ENCODE data around the gene TUBGCP6.

The TUBGCP6 gene

DNA sequence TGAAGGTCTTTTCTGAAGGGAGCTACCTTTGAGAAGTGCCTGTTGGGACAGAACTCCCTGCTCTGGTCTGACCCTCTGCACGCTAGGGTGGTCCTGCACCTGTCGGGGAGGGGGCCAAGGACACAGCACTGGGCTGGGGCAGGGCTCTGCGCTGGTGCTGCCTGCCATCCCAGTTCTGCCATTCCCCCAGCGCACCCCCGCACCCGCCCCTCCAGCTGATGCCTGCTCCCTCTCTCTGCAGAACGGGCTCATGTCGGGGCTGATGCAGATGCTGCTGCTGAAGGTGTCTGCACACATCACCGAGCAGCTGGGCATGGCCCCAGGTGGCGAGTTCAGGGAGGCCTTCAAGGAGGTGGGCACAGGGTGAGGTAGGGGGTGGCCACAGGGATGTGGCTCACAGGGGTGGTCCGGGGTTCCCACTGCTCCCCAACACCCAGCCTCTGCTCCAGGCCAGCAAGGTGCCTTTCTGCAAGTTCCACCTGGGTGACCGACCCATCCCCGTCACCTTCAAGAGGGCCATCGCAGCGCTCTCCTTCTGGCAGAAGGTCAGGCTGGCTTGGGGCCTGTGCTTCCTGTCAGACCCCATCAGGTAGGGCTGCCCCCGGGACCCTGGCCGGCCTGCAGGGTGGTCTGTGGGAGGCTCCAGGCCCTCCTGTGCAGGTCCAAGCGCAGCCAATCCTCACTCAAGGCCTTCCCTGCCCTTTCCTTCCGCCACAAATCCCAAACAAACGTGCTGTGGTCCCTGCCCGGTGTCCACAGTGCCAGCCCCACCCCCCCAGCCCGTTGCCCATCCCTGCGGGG, 47.6 kb downstream of the TUBGCP6 start:
- DNase-seq (ENCODE audit: low read depth, low spot score): no peak

DNA sequence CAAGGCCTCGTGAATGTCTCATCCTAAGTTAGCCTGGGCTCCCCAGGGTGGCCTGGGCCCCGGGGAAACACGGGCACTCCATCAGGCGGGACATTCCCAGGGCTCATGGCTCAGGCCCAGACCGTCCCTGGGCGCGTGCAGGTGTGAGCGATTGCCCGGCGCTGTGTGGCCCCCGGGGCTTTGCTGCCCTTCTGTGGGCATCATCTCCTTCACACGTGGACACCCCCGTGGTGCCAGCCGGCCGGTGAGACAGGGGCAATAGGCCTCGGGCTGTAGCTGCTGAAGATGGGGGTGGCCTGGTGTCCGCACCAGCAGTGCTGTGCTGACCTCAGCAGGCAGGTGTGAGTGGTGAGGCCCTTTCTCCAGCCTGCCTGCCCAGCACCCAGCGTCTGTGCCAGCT, 48.6 kb downstream of the TUBGCP6 start:
- DNase-seq (ENCODE audit: low read depth, low spot score): no peak

DNA sequence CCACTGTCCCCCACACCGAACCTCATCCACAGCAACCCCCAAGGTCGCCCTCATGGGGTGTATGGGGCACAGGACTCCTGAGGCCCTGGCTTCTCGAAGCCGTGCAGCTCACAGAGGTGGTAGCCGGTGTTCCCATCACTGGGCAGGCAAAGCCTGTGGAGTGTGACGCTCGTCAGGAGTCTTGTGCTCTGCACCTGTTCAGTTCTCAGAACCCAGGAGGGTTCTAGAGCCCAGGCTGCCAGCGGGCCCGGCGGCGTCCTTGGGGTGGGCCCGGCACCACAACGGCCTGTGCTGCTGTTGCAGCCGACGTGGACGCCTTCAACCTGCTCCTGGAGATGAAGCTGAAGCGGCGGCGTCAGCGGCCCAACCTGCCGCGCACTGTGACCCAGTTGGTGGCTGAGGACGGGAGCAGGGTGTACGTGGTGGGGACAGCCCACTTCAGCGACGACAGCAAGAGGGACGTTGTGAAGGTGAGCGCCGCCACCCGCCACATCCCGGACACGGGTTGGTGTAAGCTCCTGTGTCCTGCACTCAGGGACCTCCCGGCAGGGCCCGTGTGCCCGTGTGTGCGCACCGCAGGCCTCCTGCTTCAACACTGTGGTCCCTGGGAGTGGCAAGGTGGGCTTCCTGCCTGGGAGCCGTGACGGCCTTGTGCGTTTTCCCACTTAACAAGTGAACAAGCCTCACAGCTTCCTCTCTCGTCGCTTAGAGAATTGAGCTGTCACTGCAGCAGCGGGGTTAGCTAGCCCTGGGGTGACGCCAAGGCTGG, 50.6 kb downstream of the TUBGCP6 start:
- DNase-seq (ENCODE audit: low read depth, low spot score): no peak

DNA sequence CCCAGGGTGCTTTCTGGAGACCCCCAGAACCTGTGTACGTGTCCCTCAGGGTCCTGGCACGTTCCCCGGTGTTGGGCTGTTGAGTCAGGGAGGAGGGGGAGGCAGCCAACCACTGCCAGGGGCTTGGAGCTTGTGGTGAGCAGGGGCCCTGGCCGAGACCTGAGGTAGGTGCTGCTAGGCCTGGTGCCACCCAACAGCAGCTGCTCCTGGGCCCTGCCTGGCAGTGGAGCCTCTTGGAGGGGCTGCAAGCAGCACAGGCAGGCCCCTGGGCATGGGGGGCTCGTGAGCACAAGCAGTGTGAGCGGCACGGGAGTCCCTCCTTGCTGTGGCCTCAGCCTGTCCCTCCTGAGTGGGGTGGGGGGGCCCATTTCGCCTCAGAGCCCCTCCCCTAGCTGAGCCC, 51.2 kb downstream of the TUBGCP6 start:
- DNase-seq (ENCODE audit: low read depth, low spot score): no peak

DNA sequence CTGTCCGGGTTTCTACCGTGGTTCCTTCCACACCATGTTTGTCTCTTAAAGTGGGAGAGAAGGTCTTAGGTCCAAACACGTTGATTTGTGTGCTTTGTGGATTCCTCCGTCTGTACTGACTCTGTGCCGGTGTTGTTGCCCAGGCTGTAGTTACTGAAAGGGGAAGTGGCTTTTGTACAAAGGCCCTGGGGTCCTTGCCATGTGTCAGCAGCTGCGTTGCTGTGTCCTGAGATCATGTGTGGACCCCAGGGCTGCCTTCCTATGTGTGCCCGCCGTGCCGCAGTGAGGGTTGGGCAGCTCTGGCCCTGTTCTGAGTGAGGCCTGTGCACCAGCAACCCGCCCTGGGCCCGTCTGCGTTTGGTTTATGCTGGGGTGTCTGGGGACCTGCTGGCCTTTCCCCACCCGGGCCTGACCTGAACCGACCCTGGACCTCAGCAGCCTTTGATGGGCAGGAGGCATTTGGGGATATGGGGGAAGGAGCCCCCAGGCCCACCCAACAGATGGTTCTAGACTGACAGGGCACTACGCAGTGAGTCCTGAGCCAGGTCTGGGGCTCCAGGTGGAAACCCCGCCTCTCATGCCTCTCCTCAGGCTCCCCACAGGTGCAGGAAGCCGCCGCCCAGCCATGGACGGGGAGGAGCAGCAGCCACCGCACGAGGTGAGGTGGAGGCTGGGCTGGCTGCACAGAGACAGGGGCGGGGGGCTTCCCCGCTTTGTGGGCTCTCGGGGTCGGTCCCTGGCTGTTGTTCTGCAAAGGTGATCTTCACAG, 52.2 kb downstream of the TUBGCP6 start:
- DNase-seq (ENCODE audit: low read depth, low spot score): no peak

DNA sequence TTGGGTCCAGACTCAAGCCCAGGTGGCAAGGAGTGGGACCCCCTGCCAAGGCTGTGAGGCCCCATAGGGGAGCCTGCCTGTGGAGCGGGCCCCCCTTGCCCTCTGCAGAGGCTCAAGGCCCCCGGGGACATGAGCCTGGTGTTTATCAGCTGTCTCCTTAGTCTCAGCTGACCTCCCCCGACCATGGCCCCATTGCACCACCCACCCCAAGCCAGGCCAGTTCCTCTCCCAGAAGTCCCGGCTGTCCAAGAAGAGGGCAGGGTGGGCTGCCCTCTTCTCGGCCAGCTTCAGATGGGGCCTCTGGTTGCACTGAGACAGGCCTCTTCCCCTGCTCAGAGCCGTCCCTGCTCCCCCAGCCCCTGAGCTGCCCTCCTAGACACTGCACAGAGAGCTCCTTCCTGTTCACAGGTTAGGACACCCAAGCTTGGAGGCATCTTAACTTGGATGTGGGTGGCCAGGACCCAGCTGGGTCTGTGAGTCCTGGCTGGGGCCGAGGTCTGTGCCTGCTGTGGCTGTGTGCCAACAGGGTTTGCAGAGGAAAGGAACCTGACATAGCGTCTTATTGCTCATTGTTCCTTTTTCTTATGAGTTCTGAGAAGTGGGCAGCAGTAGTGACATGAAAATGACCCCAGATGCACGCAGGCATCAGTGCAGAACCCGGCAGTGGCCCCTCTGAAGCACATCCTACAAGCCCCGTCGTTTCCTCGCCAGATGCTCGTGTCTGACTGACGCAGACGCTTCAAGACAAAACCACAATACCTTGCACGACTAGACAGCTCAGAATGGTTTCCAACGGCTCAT, 53.7 kb downstream of the TUBGCP6 start:
- peak; percentile 54 for DNase-seq (ENCODE audit: low read depth, low spot score)

DNA sequence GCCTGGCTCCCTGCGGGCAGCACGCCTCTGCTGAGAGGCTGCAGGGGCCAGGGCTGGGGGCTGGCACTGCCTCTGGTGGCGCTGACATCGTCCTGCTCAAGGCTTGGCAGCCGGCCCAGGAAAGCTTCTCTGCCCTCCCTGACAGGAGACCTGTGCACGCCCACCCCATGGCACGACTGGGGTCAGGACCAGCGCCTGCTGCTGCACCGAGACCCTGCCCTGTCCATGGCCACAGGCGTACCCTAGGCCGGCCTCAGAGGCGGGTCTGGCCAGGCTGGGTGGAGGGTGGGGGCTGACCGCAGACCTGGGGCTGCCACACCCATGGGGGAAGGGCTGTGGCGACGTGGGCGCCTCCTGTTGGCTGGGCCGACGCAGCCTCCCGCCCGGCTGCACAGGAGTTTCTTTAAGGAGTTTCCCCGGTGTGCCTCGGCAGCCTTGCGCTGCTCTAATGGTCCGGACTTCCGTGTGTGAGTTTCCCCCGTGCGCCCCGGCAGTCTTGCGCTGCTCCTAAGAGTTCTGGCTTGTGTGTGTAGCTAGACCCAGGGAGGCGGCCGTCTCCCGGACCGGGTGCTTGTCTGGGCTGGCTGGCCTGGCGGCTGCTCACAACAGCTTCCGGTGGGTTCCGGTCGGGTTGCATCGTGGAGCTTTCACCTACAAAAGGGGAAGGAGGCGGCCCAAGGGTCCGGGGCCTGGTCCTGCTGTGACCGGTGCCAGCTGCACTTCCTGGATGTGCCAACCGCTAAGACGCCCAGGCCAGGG, 54.5 kb downstream of the TUBGCP6 start:
- peak; percentile 29 for DNase-seq (ENCODE audit: low read depth, low spot score)

DNA sequence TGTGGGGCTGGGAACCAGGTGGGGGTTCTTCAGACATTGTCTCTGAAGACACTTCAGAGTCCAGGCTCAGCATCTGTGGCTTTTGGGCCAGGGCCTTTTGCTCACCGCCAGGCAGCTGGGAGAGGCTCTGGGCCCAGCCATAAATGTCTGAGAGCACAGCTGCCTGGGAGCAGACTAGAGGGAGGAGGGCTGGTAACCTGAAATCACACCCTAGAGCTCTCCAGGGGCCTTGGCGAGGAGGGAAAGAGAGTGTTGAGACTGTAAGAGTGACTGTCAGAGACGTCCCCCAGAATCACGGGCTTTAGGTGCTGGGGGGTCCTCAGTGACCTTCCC, 55.0 kb downstream of the TUBGCP6 start:
- no peak for DNase-seq (ENCODE audit: low read depth, low spot score)

DNA sequence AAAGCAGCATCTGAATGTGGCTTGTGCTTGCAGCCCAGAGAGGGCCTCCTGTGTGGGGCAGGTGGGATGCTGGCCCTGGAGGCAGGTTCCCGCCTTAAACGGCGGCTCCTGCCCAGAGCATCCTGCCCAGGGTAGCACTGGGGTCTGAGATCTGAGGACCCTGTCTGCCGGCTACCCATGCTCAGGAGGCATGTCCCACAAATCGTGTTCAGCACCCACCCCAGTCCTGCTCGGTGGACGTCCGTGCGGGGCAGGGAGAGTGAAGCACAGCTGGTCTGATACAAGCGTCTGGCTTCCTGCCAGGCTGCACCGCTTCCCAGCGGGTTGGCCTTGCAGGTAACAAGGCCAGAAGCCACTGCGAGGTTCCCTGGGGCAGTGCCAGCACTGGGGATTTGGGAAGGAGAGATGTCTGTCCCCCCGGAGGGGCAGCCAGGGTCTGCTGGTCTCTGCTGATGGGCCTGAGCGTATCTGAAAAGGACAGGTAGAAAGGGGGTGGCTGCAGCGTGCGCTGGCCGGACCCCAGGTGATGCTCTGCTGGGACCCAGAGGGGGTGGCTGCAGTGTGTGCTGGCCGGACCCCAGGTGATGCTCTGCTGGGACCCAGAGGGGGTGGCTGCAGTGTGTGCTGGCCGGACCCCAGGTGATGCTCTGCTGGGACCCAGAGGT, 55.5 kb downstream of the TUBGCP6 start:
- DNase-seq (ENCODE audit: low read depth, low spot score): no peak

DNA sequence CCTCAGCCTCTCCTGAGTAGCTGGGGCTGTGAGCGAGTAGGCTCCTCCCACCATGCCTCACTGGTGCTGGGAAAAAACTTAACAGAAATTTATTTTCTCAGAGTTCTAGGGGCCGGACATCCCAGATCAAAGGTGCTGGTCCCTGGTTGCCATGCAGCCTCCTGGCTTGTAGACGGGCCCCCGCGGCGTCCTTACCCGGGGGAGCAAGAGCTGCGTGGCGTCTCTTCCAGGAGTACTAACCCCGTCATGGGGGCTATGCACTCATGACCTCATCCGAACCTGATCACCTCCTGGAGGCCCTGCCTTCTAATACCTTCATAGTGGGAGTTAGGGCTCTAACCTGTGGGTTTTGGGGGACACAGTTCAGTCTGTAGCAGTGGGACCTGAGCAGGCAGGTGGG, 56.5 kb downstream of the TUBGCP6 start:
- no peak for DNase-seq (ENCODE audit: low read depth, low spot score)

DNA sequence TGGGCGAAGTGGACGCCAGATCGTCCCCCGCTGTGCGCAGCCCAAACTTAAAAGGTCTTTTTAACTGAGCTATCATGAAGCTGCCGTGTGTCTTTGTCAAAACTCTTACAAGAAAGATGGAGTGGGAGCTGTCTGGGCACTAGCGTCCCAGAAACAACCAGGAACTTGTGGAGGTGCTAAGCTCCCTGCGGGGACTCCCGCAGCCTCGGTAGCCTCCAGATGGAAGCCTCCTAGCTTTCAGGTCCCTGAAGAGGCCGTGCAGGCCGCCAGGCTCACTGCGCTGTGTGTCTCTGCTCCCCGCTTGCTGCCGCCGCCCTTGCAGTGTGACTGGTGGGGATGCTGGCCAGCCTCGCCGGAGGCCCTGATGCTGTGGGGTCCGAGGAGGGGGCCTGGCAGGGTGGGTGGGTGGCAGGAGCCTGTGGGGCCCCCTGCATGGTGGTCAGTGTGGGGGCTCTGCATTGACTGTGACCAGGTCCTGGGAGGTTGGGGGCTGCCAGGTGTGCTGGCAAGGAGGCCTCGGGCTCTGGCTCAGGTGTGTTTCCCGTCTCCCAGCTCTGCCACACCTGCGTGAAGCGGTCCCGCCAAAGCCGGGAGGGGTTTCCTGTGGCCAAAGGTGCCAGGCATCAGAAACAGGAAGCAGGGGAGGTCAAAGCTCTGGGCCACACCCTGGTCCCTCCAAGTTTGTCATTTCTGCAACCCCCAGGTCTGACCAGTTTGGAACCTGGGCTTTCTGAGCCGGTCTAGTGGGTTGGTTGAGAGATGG, 57.9 kb downstream of the TUBGCP6 start:
- no peak for DNase-seq (ENCODE audit: low read depth, low spot score)

DNA sequence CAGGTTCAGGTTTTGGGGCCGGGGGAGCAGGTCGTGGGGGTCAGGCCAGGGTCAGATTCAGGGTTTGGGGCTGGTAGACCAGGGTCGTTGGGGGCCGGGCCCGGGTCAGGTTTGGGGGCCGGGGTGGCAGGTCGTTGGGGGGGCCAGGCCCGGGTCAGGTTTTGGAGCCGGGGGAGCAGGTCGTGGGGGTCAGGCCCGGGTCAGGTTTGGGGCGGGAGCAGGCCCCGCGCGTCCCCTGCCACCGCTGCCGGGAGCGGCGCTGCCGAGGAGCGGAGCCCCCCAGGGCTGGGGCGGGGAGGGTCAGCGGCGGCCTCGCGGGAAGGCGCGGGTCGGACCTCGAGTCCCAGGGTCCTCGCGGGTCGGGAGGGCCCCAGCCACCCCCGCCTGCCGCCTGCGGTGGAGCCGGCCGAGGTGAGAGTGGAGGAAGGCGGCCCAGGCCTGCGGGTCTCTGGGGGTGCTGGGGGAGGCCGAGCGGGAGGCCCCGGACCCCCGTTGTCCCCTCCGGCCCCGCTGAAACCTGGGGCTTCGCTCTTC, 58.6 kb downstream of the TUBGCP6 start:
- DNase-seq (ENCODE audit: low read depth, low spot score): no peak

DNA sequence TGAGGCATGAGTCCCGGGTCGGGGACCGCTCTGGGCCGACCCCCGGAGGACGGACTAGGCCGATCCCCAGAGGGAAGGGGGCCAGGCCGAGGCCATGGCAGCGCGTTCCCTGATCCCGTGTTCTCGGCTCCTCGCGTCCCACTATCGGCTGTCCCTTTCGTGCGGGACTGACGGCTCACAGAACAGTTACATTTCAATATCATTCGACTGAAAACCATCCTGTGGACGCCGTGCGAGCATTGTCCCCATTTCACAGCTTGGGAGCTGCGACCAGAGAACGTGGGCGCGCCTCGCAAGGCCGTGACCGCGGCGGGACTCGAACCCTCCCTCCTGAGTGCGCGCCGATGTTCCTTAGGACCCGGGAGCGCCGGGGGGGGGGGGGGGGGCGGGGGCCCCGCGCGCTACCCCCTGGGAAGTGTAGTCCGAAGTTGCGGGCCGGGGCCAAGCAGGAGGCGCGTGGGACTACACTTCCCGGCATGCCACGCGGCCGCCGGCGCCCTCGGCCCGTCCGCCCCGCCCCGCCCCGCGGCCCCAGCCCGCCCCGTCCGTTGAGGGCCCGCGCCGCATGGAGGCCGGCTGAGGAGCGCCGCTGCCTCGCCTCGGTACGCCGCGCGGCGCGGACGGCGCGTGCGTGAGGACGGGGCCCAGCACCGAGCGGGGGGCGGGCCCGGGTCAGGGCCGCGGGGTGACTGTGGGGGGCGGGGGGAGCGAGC, 59.3 kb downstream of the TUBGCP6 start, which contains the start of gene TRABD:
TRABD (plus strand) TSS at position 539 of the 713 bp plus-strand sequence. CDS start 7,148 bp downstream, outside the sequence.
- DNase-seq (ENCODE audit: low read depth, low spot score): peak; percentile 74

DNA sequence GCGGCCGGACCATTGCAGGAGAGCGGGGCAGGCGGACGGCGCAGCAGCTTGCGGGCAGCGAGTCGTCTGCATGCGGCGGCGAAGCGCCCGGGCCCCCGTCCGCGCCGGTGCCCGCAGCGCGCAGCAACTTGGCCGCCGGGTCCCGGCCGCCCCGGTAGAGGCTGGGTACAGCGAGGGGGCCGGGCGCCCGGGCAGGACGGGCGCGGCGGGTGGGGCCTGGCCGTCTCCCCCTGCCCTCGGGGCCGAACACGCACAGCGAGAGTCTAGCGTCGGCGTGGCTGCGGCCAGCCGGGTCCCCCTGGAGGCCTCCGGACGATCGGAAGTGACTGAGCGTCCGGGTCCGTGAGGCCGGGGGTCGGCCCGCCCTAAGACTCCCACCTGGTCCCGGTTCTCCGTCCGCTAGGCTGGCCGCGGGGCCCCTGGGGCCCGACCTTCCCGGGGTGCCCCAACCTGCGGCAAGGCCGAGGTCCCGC, 59.9 kb downstream of the TUBGCP6 start:
- no peak for DNase-seq (ENCODE audit: low read depth, low spot score)

DNA sequence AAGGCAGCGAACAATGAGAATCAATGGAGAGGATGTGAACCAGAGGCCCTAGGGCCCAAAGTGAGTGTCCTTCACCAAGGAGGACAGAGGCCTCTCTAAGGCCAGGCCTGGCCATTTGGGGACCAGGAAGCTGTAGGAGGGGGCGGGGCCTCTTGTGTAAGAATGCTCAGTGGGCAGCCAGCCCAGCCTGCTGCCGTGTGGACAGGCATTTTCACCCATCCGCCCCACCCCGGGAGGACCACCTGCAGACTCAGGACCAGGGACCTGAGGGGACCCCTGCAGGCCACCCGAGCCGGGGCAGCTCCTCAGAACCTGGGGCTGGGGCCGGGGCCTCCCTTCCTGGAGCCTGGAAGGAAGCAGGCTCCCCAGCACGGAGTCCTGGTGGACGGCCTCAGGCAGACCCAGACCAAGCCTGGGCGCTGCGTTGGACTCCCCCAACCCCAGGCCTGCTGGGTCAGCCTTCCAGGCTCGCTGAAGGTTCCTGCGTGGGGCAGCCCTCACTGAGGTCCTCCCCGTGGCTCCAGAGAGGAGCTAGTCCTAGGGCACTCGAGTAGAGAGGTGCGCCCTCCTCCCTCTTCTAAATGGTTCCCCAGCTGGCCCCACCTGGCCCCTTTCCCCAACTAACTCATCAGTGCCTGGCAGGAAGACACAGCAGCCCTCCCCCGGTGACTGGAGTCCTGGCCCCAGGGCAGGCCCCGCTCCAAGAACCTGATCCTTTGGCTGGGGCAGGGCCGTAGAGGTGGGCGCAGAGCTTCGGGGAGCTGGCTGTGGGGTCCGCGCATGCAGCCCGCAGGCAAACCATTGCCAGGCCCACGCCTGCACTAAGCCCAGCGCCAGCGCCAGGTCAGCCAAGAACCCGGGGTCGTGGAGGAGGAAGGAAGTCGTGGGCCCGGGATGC, 60.6 kb downstream of the TUBGCP6 start:
- DNase-seq (ENCODE audit: low read depth, low spot score): no peak

DNA sequence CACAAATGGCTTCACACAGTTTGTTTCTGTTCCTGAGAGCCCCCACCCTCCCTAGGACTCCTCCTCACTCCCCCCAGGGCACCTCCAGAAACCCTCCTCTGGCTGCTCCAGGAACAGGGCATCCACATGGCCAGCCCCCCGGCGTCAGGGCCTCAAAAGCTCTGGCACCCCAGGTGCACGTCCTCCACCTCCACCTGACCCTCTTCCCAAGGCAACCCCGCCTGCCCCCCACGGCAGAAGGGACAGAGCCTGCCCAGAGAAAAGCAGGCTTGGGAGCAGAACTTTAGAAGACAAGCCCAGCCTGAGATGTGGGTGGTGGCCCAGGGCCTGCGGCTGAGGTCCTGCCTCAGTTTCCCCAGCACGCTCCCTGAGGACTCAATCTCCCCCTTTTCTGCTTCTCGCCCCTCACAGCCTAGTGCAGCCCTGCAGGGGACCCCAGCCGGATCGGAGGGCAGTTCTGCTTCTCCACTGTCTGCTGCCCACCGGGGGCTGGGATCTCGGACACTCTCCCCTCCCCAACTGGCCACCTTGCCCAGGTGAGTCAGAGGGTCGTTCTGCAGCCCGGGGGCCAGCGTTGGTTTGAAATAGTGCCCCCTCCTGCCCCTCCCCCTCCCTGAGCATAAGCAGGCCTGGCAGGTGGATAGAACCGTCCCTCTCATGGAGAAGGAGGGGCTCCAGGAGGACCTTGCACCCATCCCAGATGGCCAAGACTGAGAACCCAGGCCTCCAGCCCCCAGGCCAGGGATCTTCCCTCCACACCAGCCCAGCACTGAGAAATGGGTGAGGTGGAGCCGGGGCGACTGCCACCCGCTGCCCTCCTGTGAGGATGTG, 61.5 kb downstream of the TUBGCP6 start:
- DNase-seq (ENCODE audit: low read depth, low spot score): no peak
